GM23338 (cell line): ENCODE data around the gene SLC4A8. TPM values are rescaled to one million over a fixed set of nuclear protein-coding genes. Genes with fewer than 3 reads are reported as not detected.

ENCODE experiments used
- ATAC-seq: fragments of 200-7000 bp; cut with Tn5 transposase; 3 replicates; pipeline ENCODE4 v1.9.1; 2020
- DNase-seq: peaks from one replicate; pipeline ENCODE4 v3.0.0-alpha.2; 2015; ENCODE audit warnings: low spot score
- H2AFZ ChIP-seq: fragments of 200-600 bp; sonication (generic); 2 replicates; pipeline ENCODE4 v1.8.0; 2016; ENCODE audit warnings: antibody characterized with exemption, mild to moderate bottlenecking, moderate library complexity
- H3F3A ChIP-seq: fragments of 200-600 bp; sonication (generic); replicated peaks from 2 replicates; pipeline ENCODE4 v1.8.0; 2017; ENCODE audit warnings: antibody characterized with exemption, mixed run types, low read depth
- H3K27ac ChIP-seq: fragments of 200-600 bp; sonication (generic); 2 replicates; pipeline ENCODE4 v1.6.1; 2016; ENCODE audit warnings: low read depth
- H3K27me3 ChIP-seq: fragments of 200-600 bp; sonication (generic); 2 replicates; pipeline ENCODE4 v1.8.0; 2016; ENCODE audit warnings: mild to moderate bottlenecking, mixed run types, moderate library complexity; ENCODE audit not compliant: insufficient read depth
- H3K36me3 ChIP-seq: fragments of 200-600 bp; sonication (generic); 2 replicates; pipeline ENCODE4 v1.8.0; 2016; ENCODE audit warnings: mild to moderate bottlenecking; ENCODE audit not compliant: insufficient read depth
- H3K4me1 ChIP-seq: fragments of 200-600 bp; sonication (generic); 2 replicates; pipeline ENCODE4 v1.8.0; 2016; ENCODE audit warnings: mild to moderate bottlenecking, moderate library complexity; ENCODE audit not compliant: insufficient read depth
- H3K4me2 ChIP-seq: fragments of 200-600 bp; sonication (generic); 2 replicates; pipeline ENCODE4 v1.7.1; 2017; ENCODE audit warnings: mixed run types
- H3K4me3 ChIP-seq: fragments of 200-600 bp; sonication (generic); 2 replicates; pipeline ENCODE4 v1.6.1; 2016; ENCODE audit warnings: mixed run types
- H3K79me2 ChIP-seq: fragments of 200-600 bp; sonication (generic); replicated peaks from 2 replicates; pipeline ENCODE4 v1.8.0; 2017; ENCODE audit warnings: mild to moderate bottlenecking; ENCODE audit not compliant: insufficient read depth
- H3K9me2 ChIP-seq: fragments of 200-600 bp; sonication (generic); 2 replicates; pipeline ENCODE4 v1.8.0; 2017; ENCODE audit not compliant: insufficient read depth
- H4K20me1 ChIP-seq: fragments of 200-600 bp; sonication (generic); replicated peaks from 2 replicates; pipeline ENCODE4 v1.8.0; 2017; ENCODE audit warnings: mild to moderate bottlenecking; ENCODE audit not compliant: insufficient read depth
- H3K27ac Mint-ChIP-seq: 2 replicates; pipeline ENCODE4 v1.8.0; 2020; ENCODE audit warnings: inconsistent platforms, mild to moderate bottlenecking, moderate library complexity, mixed read lengths
- H3K27me3 Mint-ChIP-seq: 3 replicates; pipeline ENCODE4 v1.8.0; 2022; ENCODE audit warnings: low read depth, mild to moderate bottlenecking, moderate library complexity, mixed read lengths, inconsistent platforms; ENCODE audit not compliant: insufficient read depth, poor library complexity
- H3K36me3 Mint-ChIP-seq: 3 replicates; pipeline ENCODE4 v1.8.0; 2021; ENCODE audit warnings: low read depth, mild to moderate bottlenecking, inconsistent platforms, moderate library complexity, mixed read lengths
- H3K4me1 Mint-ChIP-seq: 3 replicates; pipeline ENCODE4 v1.8.0; 2020; ENCODE audit warnings: mild to moderate bottlenecking, inconsistent platforms, mixed read lengths
- H3K4me3 Mint-ChIP-seq: 3 replicates; pipeline ENCODE4 v1.8.0; 2021; ENCODE audit warnings: moderate library complexity, mild to moderate bottlenecking, inconsistent platforms, mixed read lengths
- H3K9me3 Mint-ChIP-seq: 3 replicates; pipeline ENCODE4 v1.8.0; 2020; ENCODE audit warnings: moderate library complexity, mild to moderate bottlenecking, inconsistent platforms, mixed read lengths
- CREB1 ChIP-seq: fragments of 250-450 bp; sonication (Bioruptor Pico); IDR thresholded peaks from 2 replicates; pipeline ENCODE4 v1.5.0; 2020; ENCODE audit warnings: low read depth, mild to moderate bottlenecking, moderate library complexity
- EZH2 ChIP-seq: fragments of 200-600 bp; sonication (generic); IDR thresholded peaks from one replicate; pipeline ENCODE4 v1.8.0; 2017; ENCODE audit warnings: antibody characterized with exemption, mild to moderate bottlenecking, low read depth; ENCODE audit not compliant: unreplicated experiment
- EZH2phosphoT487 ChIP-seq: fragments of 200-600 bp; sonication (generic); IDR thresholded peaks from one replicate; pipeline ENCODE4 v1.8.1; 2018; ENCODE audit warnings: antibody characterized with exemption; ENCODE audit not compliant: unreplicated experiment
- JUNB ChIP-seq: IDR thresholded peaks from one replicate; pipeline ENCODE4 v1.6.1; 2016; ENCODE audit warnings: antibody characterized with exemption; ENCODE audit not compliant: unreplicated experiment
- NANOG ChIP-seq: IDR thresholded peaks from 2 replicates; pipeline ENCODE4 v1.6.1; 2016; ENCODE audit warnings: antibody characterized with exemption, borderline replicate concordance
- POLR2AphosphoS5 ChIP-seq: IDR thresholded peaks from 2 replicates; pipeline ENCODE4 v1.6.1; 2016; ENCODE audit warnings: antibody characterized with exemption, low read depth
- STAT1 ChIP-seq: IDR thresholded peaks from one replicate; pipeline ENCODE4 v1.6.1; 2016; ENCODE audit warnings: antibody characterized with exemption; ENCODE audit not compliant: unreplicated experiment
- ZNF114 ChIP-seq: fragments of 250-450 bp; sonication (Bioruptor Pico); IDR thresholded peaks from 2 replicates; pipeline ENCODE4 v1.5.0; 2020; ENCODE audit warnings: mild to moderate bottlenecking, moderate library complexity
- ZNF331 ChIP-seq: fragments of 250-450 bp; sonication (Bioruptor Pico); IDR thresholded peaks from 2 replicates; pipeline ENCODE4 v1.5.0; 2020; ENCODE audit warnings: low read depth, mild to moderate bottlenecking, moderate library complexity
- polyA plus RNA-seq: library from polyadenylated mRNA; unstranded; fragments of >200 nt; fragmentation: Nextera tagmentation; extraction: Ambion mirVana; gene quantifications from 2 replicates; pipeline ENCODE4 v1.2.1, GENCODE V29; 2016
- total RNA-seq: library from RNA; depleted of rRNA; stranded (reverse); fragments of >200 nt; shearing (Covaris generic); gene quantifications from 2 replicates; pipeline ENCODE4 v1.2.3, GENCODE V29; 2014
- TF ChIP-seq, protein P1 (sequence below), 2 experiments: fragments of 200-600 bp in 1 of 2; sonication (generic) in 1 of 2; conservative IDR thresholded peaks; 2 replicates each; pipeline versions ENCODE4 v1.5.1 to v1.6.1; 2016 to 2017; ENCODE audit warnings: antibody characterized with exemption in 2 of 2, low read depth in 2 of 2, mild to moderate bottlenecking in 2 of 2, moderate library complexity in 1 of 2
- TF ChIP-seq, protein P2 (sequence below): IDR thresholded peaks from 2 replicates; pipeline ENCODE4 v1.6.1; 2016; ENCODE audit warnings: antibody characterized with exemption
- TF ChIP-seq, protein P3 (sequence below): fragments of 250-450 bp; sonication (Bioruptor Pico); IDR thresholded peaks from 2 replicates; pipeline ENCODE4 v1.5.0; 2020; ENCODE audit warnings: mild to moderate bottlenecking, moderate library complexity
- TF ChIP-seq, protein P4 (sequence below): IDR thresholded peaks from one replicate; pipeline ENCODE4 v1.6.1; 2018; ENCODE audit warnings: antibody characterized with exemption; ENCODE audit not compliant: unreplicated experiment

Gene SLC4A8
- total and polyA plus RNA-seq, 2 experiments from 2014 or later: 7.6 to 9.2 TPM

DNA sequence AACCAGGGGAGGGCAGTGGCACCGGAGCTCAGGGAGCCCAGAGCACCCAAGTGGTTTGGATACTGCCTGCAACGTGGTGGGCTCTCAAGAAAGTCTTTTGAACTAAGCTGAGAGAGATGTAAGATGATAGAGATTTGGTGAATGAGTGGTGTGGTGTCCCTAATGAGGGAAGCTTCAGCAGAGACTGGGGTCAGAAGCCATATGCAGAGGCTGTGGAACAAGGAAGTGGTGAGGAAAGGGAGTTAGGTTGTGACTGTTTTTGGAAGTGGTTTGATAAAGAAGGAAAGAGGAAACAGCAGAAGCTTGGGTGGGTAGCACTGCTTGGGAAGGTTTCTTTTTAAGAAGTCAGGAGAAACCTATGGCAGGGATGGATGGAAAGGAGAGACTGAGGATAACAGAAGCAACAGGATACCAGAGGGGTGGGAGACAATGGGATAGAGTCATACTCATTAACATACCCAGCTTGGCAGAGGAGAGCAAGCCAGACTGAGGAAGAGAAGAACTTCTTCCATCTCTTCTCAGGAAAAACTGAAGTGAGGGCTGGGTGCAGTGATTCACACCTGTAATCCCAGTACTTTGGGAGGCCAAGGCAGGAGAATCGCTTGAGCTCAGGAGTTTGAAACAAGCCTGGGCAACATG lies 24.1 kb downstream of the SLC4A8 start:
- Mint-ChIP-seq H3K4me1 (peaks cover 24% of the 10 kb centered on the region), H3K36me3 (no peaks in the 10 kb centered on the region; the same call in 2 of the 3 replicates), H3K27ac (no peak overlapping the region), H3K27me3 (no peaks in the 10 kb centered on the region), H3K9me3 (no peaks in the 10 kb centered on the region), H3K4me3 (no peak overlapping the region; the same call in 2 of the 3 replicates)
- no peaks in the 10 kb centered on the region for H4K20me1 ChIP-seq
- ATAC-seq: peak; percentile 68
- H2AFZ ChIP-seq: no peak overlapping the region
- H3K9me2 ChIP-seq: peaks cover 8% of the 10 kb centered on the region; the same call in 1 of the 2 replicates
- no peak overlapping the region for H3K4me3 ChIP-seq
- H3F3A ChIP-seq: peaks cover under 1% of the 10 kb centered on the region; the same call in 1 of the 2 replicates
- TF ChIP-seq NANOG: no peak
- TF ChIP-seq, protein P1, sequence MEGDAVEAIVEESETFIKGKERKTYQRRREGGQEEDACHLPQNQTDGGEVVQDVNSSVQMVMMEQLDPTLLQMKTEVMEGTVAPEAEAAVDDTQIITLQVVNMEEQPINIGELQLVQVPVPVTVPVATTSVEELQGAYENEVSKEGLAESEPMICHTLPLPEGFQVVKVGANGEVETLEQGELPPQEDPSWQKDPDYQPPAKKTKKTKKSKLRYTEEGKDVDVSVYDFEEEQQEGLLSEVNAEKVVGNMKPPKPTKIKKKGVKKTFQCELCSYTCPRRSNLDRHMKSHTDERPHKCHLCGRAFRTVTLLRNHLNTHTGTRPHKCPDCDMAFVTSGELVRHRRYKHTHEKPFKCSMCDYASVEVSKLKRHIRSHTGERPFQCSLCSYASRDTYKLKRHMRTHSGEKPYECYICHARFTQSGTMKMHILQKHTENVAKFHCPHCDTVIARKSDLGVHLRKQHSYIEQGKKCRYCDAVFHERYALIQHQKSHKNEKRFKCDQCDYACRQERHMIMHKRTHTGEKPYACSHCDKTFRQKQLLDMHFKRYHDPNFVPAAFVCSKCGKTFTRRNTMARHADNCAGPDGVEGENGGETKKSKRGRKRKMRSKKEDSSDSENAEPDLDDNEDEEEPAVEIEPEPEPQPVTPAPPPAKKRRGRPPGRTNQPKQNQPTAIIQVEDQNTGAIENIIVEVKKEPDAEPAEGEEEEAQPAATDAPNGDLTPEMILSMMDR (conservative IDR thresholded peaks at IDR 0.05; ENCODE audit: low read depth in 2 of 2): no peak
- TF ChIP-seq ZNF331: no peak
- TF ChIP-seq EZH2: no peak
- TF ChIP-seq CREB1 (CRISPR knock-in tag): no peak
- no peak for TF ChIP-seq EZH2phosphoT487
- TF ChIP-seq, protein P2, sequence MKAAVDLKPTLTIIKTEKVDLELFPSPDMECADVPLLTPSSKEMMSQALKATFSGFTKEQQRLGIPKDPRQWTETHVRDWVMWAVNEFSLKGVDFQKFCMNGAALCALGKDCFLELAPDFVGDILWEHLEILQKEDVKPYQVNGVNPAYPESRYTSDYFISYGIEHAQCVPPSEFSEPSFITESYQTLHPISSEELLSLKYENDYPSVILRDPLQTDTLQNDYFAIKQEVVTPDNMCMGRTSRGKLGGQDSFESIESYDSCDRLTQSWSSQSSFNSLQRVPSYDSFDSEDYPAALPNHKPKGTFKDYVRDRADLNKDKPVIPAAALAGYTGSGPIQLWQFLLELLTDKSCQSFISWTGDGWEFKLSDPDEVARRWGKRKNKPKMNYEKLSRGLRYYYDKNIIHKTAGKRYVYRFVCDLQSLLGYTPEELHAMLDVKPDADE: no peak
- TF ChIP-seq ZNF114 (CRISPR knock-in tag): no peak
- TF ChIP-seq, protein P3, sequence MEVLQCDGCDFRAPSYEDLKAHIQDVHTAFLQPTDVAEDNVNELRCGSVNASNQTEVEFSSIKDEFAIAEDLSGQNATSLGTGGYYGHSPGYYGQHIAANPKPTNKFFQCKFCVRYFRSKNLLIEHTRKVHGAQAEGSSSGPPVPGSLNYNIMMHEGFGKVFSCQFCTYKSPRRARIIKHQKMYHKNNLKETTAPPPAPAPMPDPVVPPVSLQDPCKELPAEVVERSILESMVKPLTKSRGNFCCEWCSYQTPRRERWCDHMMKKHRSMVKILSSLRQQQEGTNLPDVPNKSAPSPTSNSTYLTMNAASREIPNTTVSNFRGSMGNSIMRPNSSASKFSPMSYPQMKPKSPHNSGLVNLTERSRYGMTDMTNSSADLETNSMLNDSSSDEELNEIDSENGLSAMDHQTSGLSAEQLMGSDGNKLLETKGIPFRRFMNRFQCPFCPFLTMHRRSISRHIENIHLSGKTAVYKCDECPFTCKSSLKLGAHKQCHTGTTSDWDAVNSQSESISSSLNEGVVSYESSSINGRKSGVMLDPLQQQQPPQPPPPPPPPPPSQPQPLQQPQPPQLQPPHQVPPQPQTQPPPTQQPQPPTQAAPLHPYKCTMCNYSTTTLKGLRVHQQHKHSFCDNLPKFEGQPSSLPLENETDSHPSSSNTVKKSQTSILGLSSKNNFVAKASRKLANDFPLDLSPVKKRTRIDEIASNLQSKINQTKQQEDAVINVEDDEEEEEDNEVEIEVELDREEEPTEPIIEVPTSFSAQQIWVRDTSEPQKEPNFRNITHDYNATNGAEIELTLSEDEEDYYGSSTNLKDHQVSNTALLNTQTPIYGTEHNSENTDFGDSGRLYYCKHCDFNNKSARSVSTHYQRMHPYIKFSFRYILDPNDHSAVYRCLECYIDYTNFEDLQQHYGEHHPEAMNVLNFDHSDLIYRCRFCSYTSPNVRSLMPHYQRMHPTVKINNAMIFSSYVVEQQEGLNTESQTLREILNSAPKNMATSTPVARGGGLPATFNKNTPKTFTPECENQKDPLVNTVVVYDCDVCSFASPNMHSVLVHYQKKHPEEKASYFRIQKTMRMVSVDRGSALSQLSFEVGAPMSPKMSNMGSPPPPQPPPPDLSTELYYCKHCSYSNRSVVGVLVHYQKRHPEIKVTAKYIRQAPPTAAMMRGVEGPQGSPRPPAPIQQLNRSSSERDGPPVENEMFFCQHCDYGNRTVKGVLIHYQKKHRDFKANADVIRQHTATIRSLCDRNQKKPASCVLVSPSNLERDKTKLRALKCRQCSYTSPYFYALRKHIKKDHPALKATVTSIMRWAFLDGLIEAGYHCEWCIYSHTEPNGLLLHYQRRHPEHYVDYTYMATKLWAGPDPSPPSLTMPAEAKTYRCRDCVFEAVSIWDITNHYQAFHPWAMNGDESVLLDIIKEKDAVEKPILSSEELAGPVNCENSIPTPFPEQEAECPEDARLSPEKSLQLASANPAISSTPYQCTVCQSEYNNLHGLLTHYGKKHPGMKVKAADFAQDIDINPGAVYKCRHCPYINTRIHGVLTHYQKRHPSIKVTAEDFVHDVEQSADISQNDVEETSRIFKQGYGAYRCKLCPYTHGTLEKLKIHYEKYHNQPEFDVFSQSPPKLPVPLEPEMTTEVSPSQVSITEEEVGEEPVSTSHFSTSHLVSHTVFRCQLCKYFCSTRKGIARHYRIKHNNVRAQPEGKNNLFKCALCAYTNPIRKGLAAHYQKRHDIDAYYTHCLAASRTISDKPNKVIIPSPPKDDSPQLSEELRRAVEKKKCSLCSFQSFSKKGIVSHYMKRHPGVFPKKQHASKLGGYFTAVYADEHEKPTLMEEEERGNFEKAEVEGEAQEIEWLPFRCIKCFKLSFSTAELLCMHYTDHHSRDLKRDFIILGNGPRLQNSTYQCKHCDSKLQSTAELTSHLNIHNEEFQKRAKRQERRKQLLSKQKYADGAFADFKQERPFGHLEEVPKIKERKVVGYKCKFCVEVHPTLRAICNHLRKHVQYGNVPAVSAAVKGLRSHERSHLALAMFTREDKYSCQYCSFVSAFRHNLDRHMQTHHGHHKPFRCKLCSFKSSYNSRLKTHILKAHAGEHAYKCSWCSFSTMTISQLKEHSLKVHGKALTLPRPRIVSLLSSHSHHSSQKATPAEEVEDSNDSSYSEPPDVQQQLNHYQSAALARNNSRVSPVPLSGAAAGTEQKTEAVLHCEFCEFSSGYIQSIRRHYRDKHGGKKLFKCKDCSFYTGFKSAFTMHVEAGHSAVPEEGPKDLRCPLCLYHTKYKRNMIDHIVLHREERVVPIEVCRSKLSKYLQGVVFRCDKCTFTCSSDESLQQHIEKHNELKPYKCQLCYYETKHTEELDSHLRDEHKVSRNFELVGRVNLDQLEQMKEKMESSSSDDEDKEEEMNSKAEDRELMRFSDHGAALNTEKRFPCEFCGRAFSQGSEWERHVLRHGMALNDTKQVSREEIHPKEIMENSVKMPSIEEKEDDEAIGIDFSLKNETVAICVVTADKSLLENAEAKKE: no peak
- no peak for TF ChIP-seq POLR2AphosphoS5
- TF ChIP-seq STAT1: no peak
- TF ChIP-seq, protein P4, sequence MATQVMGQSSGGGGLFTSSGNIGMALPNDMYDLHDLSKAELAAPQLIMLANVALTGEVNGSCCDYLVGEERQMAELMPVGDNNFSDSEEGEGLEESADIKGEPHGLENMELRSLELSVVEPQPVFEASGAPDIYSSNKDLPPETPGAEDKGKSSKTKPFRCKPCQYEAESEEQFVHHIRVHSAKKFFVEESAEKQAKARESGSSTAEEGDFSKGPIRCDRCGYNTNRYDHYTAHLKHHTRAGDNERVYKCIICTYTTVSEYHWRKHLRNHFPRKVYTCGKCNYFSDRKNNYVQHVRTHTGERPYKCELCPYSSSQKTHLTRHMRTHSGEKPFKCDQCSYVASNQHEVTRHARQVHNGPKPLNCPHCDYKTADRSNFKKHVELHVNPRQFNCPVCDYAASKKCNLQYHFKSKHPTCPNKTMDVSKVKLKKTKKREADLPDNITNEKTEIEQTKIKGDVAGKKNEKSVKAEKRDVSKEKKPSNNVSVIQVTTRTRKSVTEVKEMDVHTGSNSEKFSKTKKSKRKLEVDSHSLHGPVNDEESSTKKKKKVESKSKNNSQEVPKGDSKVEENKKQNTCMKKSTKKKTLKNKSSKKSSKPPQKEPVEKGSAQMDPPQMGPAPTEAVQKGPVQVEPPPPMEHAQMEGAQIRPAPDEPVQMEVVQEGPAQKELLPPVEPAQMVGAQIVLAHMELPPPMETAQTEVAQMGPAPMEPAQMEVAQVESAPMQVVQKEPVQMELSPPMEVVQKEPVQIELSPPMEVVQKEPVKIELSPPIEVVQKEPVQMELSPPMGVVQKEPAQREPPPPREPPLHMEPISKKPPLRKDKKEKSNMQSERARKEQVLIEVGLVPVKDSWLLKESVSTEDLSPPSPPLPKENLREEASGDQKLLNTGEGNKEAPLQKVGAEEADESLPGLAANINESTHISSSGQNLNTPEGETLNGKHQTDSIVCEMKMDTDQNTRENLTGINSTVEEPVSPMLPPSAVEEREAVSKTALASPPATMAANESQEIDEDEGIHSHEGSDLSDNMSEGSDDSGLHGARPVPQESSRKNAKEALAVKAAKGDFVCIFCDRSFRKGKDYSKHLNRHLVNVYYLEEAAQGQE: no peak
- TF ChIP-seq JUNB: no peak
- DNase-seq: no peak
- no peaks in the 10 kb centered on the region for H3K36me3 ChIP-seq
- no peaks in the 10 kb centered on the region for H3K79me2 ChIP-seq
- H3K4me1 ChIP-seq: peaks cover 16% of the 10 kb centered on the region
- H3K27me3 ChIP-seq: no peaks in the 10 kb centered on the region
- H3K4me2 ChIP-seq: peak overlapping the region; percentile 44; the same call in 1 of the 2 replicates
- no peak overlapping the region for H3K27ac ChIP-seq
